Immature natural killer cell (primary cell): Measurements from ENCODE around the gene ACADSB. TPM values are rescaled to one million over a fixed set of nuclear protein-coding genes. Genes with fewer than 3 reads are reported as not detected.

Source experiments
- DNase-seq, 3 donors: peaks; one replicate each; pipeline ENCODE4 v3.0.0; 2022; ENCODE audit warnings: mixed read lengths in 1 of 3
- H3K27ac Mint-ChIP-seq, 6 donors: one replicate each; pipeline ENCODE4 v1.8.0; 2020; ENCODE audit warnings: mixed read lengths in 6 of 6, mild to moderate bottlenecking in 5 of 6, inconsistent platforms in 4 of 6, moderate library complexity in 3 of 6
- H3K27me3 Mint-ChIP-seq, 3 donors: one replicate each; pipeline ENCODE4 v1.8.0; 2020 to 2021; ENCODE audit warnings: low read depth in 3 of 3, mild to moderate bottlenecking in 3 of 3, mixed read lengths in 3 of 3, moderate library complexity in 3 of 3, inconsistent platforms in 1 of 3
- H3K36me3 Mint-ChIP-seq, 3 donors: one replicate each; pipeline ENCODE4 v1.8.0; 2020; ENCODE audit warnings: mixed read lengths in 3 of 3, inconsistent platforms in 2 of 3, mild to moderate bottlenecking in 2 of 3
- H3K4me1 Mint-ChIP-seq, 2 donors: one replicate each; pipeline ENCODE4 v1.8.0; 2020; ENCODE audit warnings: inconsistent platforms in 2 of 2, mild to moderate bottlenecking in 2 of 2, mixed read lengths in 2 of 2, moderate library complexity in 1 of 2
- H3K4me3 Mint-ChIP-seq, 5 donors: one replicate each; pipeline ENCODE4 v1.8.0; 2020; ENCODE audit warnings: mild to moderate bottlenecking in 5 of 5, mixed read lengths in 5 of 5, inconsistent platforms in 3 of 5, moderate library complexity in 3 of 5
- H3K9me3 Mint-ChIP-seq, 6 donors: one replicate each; pipeline ENCODE4 v1.8.0; 2020; ENCODE audit warnings: mild to moderate bottlenecking in 6 of 6, mixed read lengths in 6 of 6, inconsistent platforms in 4 of 6, moderate library complexity in 3 of 6
- polyA plus RNA-seq, 3 donors: library from polyadenylated mRNA; unstranded; fragments of 300-500 nt; fragmentation: Illumina TruSeq; gene quantifications; one replicate each; pipeline ENCODE4 v1.2.3, GENCODE V29; 2021

The ACADSB gene
- polyA plus RNA-seq, 3 donors from 2014 or later, result 22.7 to 41.7 (median 30.1) TPM

GRCh38 chr10:123013456-123014419 lies 4.9 kb downstream of the ACADSB start:
- Mint-ChIP-seq H3K27ac (no peak overlapping the region), H3K4me3 (no peak overlapping the region), H3K9me3 (no peaks in the 10 kb centered on the region), H3K4me1 (peaks cover 22 to 25% of the 10 kb centered on the region in 2 donors), H3K27me3 (peaks cover 1 to 8% (median 2%) of the 10 kb centered on the region in 3 donors), H3K36me3 (peaks cover 7 to 10% (median 7%) of the 10 kb centered on the region in 3 donors)
- no peak for DNase-seq

- DNase-seq, result no peak
- Mint-ChIP-seq H3K27ac (no peak overlapping the region), H3K4me1 (peaks cover 11 to 18% of the 10 kb centered on the region in 2 donors), H3K9me3 (no peaks in the 10 kb centered on the region), H3K4me3 (no peak overlapping the region), H3K27me3 (peaks cover 0 to 3% (median 0%) of the 10 kb centered on the region in 3 donors), H3K36me3 (peaks cover 7 to 10% (median 7%) of the 10 kb centered on the region in 3 donors)
Measured at GRCh38 chr10:123014772-123015171, 6.0 kb downstream of the ACADSB start.

GRCh38 chr10:123016228-123016627 lies 7.4 kb downstream of the ACADSB start:
- no peaks in the 10 kb centered on the region for H3K9me3 Mint-ChIP-seq
- no peak overlapping the region for H3K27ac Mint-ChIP-seq
- no peak for DNase-seq

GRCh38 chr10:123017421-123018165 lies 8.8 kb downstream of the ACADSB start:
- no peaks in the 10 kb centered on the region for H3K9me3 Mint-ChIP-seq
- H3K4me1 Mint-ChIP-seq, result peaks cover 0 to 9% of the 10 kb centered on the region in 2 donors
- no peak for DNase-seq
- H3K36me3 Mint-ChIP-seq, result peaks cover 4 to 6% (median 4%) of the 10 kb centered on the region in 3 donors
- peaks cover 0 to 3% (median 0%) of the 10 kb centered on the region in 3 donors for H3K27me3 Mint-ChIP-seq
- H3K27ac Mint-ChIP-seq, result no peak overlapping the region
- H3K4me3 Mint-ChIP-seq, result no peak overlapping the region

More at GRCh38 chr10:123016228-123016627, 7.4 kb downstream of the ACADSB start:
- peaks cover 0 to 3% (median 0%) of the 10 kb centered on the region in 3 donors for H3K27me3 Mint-ChIP-seq
- H3K36me3 Mint-ChIP-seq, result peaks cover 7 to 10% (median 7%) of the 10 kb centered on the region in 3 donors
- no peak overlapping the region for H3K4me3 Mint-ChIP-seq
- peaks cover 1 to 9% of the 10 kb centered on the region in 2 donors for H3K4me1 Mint-ChIP-seq

GRCh38 chr10:123018531-123018930 lies 9.7 kb downstream of the ACADSB start:
- Mint-ChIP-seq H3K27me3 (peaks cover 0 to 3% (median 0%) of the 10 kb centered on the region in 3 donors), H3K4me1 (peaks cover 0 to 9% of the 10 kb centered on the region in 2 donors), H3K27ac (no peak overlapping the region), H3K36me3 (peaks cover 4% of the 10 kb centered on the region in 3 donors), H3K9me3 (no peaks in the 10 kb centered on the region), H3K4me3 (no peak overlapping the region)
- DNase-seq, result no peak

DNA sequence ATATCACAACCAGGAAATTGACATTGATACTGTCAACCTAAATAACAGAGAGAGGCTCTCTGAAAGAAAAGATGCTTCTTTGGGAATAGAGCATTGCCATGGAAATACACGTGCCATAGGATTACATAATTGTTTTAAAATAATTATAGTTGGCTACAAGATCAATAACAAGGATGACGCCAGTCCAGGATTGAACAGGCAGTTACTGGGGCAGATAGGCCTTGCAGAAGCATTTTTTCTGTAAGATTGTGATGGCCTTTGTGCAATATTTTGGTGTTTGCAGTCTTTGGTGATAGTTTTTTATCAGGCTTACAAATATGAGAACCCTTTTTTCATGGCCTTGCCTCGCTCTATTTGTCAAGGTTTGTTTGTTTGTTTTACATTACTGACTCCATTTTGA lies 10.5 kb downstream of the ACADSB start:
- peaks cover 0 to 2% (median 0%) of the 10 kb centered on the region in 3 donors for H3K36me3 Mint-ChIP-seq
- no peaks in the 10 kb centered on the region for H3K9me3 Mint-ChIP-seq
- DNase-seq, result no peak
- H3K27me3 Mint-ChIP-seq, result peaks cover 0 to 3% (median 0%) of the 10 kb centered on the region in 3 donors
- peaks cover 0 to 4% of the 10 kb centered on the region in 2 donors for H3K4me1 Mint-ChIP-seq
- H3K4me3 Mint-ChIP-seq, result no peak overlapping the region
- H3K27ac Mint-ChIP-seq, result peak overlapping the region in 1 of 6 donors; percentile 26

DNA sequence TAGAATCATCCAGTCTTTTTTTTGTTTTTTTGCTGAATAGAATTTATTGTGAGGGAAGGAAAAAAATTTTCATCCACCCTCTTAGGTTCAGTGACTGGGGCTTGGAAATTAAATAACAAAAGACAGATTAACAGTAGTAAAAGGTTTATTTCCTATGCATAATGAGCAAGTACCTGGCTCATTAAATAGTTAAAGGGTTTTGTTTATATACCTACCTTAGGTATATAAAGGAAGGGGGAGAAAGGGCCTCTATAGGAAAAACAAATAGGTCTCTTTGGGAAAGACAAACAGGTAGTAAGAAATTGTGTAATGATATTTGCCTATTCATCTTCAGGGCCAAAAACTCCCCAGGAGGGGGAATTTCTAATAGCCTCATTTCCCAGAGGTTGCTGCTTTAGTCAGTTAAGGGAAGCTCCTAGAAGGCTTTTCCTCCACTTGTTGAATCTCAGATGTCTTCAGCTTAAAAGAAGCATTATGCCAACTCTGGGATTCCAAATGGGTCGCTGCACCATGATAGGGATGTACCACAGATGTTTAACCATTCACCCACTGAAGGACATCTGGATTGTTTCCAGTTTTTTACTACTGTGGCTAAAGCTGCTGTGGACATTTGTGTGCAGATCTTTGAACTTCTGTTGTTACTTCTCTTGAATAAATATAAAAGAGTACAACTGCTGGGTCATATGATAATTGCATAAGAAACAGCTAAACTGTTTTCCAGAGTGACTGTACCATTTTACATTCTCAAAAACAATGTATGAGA lies 11.3 kb downstream of the ACADSB start:
- no peak overlapping the region for H3K4me3 Mint-ChIP-seq
- H3K27ac Mint-ChIP-seq, result no peak overlapping the region
- DNase-seq, result no peak
- H3K4me1 Mint-ChIP-seq, result peaks cover 0 to 4% of the 10 kb centered on the region in 2 donors
- no peaks in the 10 kb centered on the region for H3K9me3 Mint-ChIP-seq
- H3K36me3 Mint-ChIP-seq, result peaks cover 0 to 3% (median 0%) of the 10 kb centered on the region in 3 donors
- H3K27me3 Mint-ChIP-seq, result peaks cover 0 to 3% (median 0%) of the 10 kb centered on the region in 3 donors

GRCh38 chr10:123021517-123021916 lies 12.7 kb downstream of the ACADSB start:
- Mint-ChIP-seq H3K27me3 (peaks cover 0 to 3% (median 0%) of the 10 kb centered on the region in 3 donors), H3K4me1 (peaks cover 0 to 4% of the 10 kb centered on the region in 2 donors), H3K9me3 (no peaks in the 10 kb centered on the region), H3K4me3 (no peak overlapping the region), H3K36me3 (peaks cover 0 to 7% (median 0%) of the 10 kb centered on the region in 3 donors), H3K27ac (no peak overlapping the region)
- no peak for DNase-seq

- Mint-ChIP-seq H3K27me3 (no peaks in the 10 kb centered on the region), H3K27ac (no peak overlapping the region), H3K36me3 (peaks cover 0 to 9% (median 3%) of the 10 kb centered on the region in 3 donors), H3K9me3 (no peaks in the 10 kb centered on the region), H3K4me1 (peaks cover 0 to 8% of the 10 kb centered on the region in 2 donors), H3K4me3 (no peak overlapping the region)
- DNase-seq, result no peak
Measured at GRCh38 chr10:123024540-123024939, 15.7 kb downstream of the ACADSB start.

- H3K9me3 Mint-ChIP-seq, result no peaks in the 10 kb centered on the region
- H3K27me3 Mint-ChIP-seq, result no peaks in the 10 kb centered on the region
- peaks cover 0 to 9% (median 6%) of the 10 kb centered on the region in 3 donors for H3K36me3 Mint-ChIP-seq
- DNase-seq, result no peak
- H3K4me3 Mint-ChIP-seq, result no peak overlapping the region
- peaks cover 0 to 5% of the 10 kb centered on the region in 2 donors for H3K4me1 Mint-ChIP-seq
- H3K27ac Mint-ChIP-seq, result no peak overlapping the region
Measured at GRCh38 chr10:123026302-123026701, 17.5 kb downstream of the ACADSB start.

GRCh38 chr10:123027861-123028260 lies 19.1 kb downstream of the ACADSB start:
- H3K9me3 Mint-ChIP-seq, result no peaks in the 10 kb centered on the region
- H3K27me3 Mint-ChIP-seq, result no peaks in the 10 kb centered on the region
- H3K4me3 Mint-ChIP-seq, result no peak overlapping the region
- no peak for DNase-seq
- peaks cover 2 to 11% (median 6%) of the 10 kb centered on the region in 3 donors for H3K36me3 Mint-ChIP-seq
- peaks cover 0 to 5% of the 10 kb centered on the region in 2 donors for H3K4me1 Mint-ChIP-seq
- no peak overlapping the region for H3K27ac Mint-ChIP-seq

GRCh38 chr10:123031124-123031523 lies 22.3 kb downstream of the ACADSB start:
- Mint-ChIP-seq H3K27ac (peak overlapping the region in 1 of 6 donors; percentile 45), H3K36me3 (peaks cover 4 to 22% (median 14%) of the 10 kb centered on the region in 3 donors), H3K9me3 (no peaks in the 10 kb centered on the region), H3K4me3 (no peak overlapping the region), H3K27me3 (no peaks in the 10 kb centered on the region), H3K4me1 (peaks cover 0 to 5% of the 10 kb centered on the region in 2 donors)
- no peak for DNase-seq

- Mint-ChIP-seq H3K4me1 (peaks cover 13 to 15% of the 10 kb centered on the region in 2 donors), H3K27ac (no peak overlapping the region), H3K9me3 (no peaks in the 10 kb centered on the region), H3K4me3 (no peak overlapping the region), H3K27me3 (no peaks in the 10 kb centered on the region), H3K36me3 (peaks cover 8 to 37% (median 15%) of the 10 kb centered on the region in 3 donors)
- no peak for DNase-seq
Measured at GRCh38 chr10:123034332-123034731, 25.5 kb downstream of the ACADSB start.
